HG03025 (cell line): ENCODE data around the gene FCN2.

Experiments used
- ATAC-seq: cut with Tn5 transposase; IDR thresholded peaks from one replicate; pipeline ENCODE4 v1.9.1; 2021; ENCODE audit warnings: mild to moderate bottlenecking, moderate library complexity; ENCODE audit not compliant: unreplicated experiment, low FRiP score

The FCN2 gene

DNA sequence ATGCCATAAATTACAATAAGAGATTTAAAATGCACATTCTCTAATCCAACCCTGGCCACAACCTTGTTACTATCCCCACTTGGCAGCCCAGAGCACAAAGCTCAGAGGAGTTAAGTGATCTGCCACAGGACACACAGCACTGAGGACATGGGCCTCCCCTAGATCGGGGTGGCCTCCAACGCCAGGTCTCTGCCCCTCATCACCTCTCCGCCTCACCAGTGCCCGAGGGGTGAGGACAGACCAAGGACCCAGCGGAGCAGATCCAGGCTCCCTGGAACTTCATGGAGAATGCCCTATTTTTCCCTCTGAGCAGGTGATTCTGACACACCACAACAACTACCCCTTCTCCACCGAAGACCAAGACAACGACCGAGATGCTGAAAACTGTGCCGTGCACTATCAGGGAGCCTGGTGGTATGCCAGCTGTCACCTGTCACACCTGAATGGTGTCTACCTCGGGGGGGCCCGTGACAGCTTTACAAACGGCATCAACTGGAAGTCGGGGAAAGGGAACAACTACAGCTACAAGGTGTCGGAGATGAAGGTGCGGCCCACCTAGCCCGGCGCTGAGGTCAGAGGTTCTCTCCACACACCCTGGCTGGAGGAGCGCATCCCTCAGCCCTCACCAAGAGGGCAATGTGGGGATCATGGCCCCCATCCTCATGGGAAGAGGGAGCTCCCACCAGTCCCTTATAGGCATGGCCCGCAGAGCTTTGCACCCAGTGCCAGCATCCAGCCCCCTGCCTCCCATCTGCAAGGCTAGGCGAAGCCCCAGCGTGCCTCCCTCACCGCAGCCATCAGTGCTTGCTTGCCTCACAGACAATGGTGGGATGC lies 12.5 kb upstream of the FCN2 start:
- no peak for ATAC-seq

DNA sequence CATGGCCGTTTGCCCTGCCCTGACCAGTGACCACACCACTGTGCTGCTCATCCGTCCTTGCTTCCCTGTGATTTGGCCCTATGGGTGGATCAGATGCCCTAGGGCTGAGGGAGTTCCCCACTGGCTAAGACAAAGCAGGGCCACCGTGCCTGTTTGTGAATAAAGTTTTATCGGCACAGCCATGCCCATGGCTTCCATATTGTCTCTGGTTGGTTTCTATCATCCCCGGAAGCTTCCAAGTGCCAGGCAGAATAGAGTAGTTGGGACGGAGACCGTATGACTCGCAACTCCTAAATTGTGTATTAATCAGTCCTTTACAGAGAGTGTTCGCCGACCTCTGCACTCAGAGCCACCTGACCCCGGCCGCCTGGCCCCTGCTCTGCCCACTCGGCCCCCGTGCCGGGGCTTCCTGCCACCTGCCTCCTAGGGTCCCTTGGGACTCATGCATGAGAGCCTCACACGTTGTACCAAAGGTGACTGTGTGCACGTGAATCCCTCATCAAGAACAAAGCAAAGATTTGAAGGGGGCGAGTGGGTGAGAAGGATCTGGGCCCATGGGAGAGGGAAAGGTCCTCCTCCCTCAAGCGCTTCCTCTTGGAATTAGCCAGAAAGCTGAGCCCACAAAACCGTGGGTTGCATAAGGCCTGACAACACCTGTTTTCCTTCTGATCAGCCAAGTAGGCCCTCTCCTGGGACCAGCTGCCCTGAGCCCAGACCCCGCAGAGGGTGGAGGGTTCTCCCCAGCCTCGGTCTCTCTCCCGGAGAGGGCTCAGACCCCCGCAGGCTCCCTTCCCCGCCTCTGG lies 11.7 kb upstream of the FCN2 start:
- ATAC-seq: no peak

GRCh38 chr9:134869554-134870300 lies 10.9 kb upstream of the FCN2 start:
- no peak for ATAC-seq

DNA sequence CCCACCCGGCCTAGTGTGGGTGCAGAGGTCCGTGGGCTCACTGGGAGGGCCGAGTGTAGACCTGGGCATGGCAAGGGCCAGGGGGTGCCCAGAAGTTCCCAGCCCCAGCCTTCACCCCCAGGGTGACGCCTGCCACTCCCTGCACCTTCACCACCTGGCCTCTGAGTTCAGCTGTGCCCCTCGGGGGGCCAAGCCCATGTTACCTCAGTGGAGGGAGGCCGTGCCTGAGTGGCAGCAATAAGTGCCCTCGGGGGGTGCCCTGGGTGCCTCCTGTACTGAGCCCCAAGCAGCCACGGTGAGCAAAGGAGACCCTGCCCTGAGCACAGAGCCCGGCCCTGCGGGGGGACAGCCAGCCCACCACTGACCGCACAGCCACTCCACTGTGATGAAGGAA lies 10.3 kb upstream of the FCN2 start:
- ATAC-seq: no peak

- ATAC-seq: no peak
Measured at GRCh38 chr9:134870746-134871662, 9.6 kb upstream of the FCN2 start.

GRCh38 chr9:134871697-134872340 lies 8.8 kb upstream of the FCN2 start:
- no peak for ATAC-seq

DNA sequence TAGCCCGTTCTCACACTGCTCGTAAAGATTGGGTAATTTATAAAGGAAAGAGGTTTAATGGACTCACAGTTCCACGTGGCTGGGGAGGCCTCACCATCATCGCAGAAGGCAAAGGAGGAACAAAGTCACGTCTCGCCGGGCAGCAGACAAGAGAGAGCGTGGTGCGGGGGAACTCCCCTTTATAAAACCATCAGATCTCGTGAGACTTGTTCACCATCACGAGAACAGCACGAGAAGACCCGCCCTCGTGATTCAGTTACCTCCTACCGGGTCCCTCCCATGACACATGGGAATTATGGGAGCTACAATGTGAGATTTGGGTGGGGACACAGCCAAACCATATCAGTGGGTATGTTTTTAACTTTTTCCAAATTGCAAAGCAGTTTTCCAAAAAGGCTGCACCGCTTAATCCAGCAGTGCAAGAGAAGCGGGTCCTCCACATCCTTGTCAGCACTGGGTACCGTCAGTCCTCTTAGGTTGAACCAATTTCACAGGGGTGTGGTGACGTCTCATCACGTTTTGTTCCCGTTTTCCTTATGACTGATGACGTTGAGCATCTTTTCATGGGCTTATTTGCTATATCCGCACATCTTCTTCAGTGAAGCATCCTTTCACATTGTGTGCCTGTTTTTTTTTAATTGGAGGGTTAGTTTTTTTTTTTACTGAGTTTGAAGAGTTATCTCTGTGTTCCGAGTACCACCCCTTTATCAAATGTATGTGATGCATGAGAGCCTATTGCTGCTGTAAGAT lies 8.0 kb upstream of the FCN2 start:
- ATAC-seq: no peak

- ATAC-seq: no peak
Measured at GRCh38 chr9:134875371-134875770, 5.2 kb upstream of the FCN2 start.

DNA sequence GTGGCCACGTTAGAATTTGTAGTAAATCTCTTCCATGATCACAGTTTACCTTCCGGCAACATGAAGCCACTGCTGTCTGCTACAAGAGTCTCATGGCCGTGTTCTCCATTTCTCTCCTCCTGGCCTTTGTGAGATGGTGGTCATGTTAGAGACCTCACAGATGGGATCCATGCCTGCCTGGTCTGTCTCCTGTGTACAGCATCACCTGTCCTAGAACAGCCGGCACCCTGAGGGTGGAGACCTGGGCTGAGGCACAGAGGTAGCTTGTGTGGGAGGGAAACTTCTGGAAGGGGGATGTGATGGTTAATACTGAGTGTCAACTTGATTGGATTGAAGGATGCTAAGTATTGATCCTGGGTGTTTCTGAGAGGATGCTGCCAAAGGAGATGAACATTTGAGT lies 3.1 kb upstream of the FCN2 start:
- no peak for ATAC-seq

DNA sequence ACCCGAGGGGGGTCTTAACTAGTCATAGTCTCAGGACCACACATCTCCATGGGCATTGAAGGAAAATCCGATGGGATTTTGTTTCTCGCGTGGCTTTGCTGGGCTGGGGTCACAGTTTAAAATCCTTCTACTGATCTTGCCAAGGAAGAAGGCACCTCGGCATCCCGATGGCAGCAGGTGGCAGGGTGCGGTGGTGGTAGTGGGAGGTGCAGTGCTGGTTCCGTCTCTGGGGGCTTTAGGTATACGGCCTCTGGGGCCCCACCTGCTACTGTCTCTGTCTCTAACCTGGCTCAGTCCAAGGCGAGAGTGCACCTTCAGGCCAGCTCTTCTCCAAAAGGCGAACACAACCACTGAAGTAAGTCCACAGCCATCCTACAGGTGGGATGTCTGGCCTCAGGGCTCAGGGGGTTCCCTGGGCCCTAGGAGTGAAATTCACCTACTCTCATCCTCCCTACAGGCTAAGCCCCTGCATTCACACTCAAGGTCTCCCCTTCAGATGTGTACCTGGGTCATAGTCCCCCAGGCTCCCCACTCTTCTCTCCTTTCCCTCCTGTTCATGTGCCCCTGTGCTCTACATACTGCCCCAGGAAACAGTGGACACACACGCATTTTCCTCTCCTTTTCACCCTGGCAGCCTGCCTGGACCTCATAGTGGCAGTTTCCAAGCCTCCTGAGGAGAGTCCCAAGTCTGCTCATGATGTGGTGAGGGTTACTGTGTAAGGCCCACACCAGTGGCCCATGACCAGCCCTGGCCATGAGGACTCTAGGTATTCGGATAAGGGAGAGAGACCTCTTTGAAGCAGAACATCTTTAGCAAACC lies 736 bp upstream of the FCN2 start:
- ATAC-seq: no peak

GRCh38 chr9:134881313-134881670 lies 682 bp downstream of the FCN2 start:
- no peak for ATAC-seq

DNA sequence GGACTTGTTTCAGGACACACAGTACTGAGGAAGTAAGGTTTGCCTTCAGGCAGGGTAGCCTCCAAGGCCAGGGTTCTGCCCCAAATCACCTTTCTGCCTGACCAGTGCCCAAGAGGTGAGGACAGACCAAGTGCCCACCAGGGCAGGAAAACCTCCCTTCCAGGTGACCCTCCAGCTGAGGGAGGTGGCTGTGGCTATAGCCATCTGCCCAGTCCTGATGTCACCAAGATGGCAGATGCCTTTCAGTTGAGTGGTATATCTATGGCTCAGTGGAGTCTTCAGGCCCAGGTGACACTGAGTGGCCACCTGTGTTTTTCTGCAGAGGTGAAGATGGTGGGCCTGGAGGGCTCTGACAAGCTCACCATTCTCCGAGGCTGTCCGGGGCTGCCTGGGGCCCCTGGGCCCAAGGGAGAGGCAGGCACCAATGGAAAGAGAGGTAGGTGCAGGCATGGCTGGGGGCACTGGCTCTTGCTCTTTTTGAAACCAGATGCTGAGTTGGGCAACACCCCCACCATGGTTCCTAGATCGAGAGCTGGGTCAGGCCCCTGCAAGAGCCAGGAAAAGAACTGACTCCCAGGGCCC lies 1.7 kb downstream of the FCN2 start:
- ATAC-seq: no peak

GRCh38 chr9:134883040-134883782 lies 2.6 kb downstream of the FCN2 start:
- no peak for ATAC-seq

DNA sequence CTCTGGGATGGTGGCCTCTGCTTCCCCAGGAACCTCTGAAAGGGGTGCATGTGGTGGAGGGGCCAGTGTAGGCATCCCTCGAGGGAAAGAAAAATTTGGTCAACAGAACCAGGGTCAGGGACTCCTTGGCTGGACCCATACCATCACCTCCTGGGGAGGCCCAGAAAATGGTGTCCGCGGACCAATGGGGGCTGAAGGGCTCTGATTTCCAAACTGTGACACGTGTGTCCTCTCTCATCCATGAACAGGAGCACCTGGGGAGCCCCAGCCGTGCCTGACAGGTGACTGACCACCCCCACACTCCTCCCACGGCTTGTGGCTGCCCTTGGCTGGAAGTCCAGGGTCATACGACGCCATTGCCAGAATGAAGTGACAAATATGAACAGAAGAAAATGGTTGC lies 3.9 kb downstream of the FCN2 start:
- ATAC-seq: no peak

DNA sequence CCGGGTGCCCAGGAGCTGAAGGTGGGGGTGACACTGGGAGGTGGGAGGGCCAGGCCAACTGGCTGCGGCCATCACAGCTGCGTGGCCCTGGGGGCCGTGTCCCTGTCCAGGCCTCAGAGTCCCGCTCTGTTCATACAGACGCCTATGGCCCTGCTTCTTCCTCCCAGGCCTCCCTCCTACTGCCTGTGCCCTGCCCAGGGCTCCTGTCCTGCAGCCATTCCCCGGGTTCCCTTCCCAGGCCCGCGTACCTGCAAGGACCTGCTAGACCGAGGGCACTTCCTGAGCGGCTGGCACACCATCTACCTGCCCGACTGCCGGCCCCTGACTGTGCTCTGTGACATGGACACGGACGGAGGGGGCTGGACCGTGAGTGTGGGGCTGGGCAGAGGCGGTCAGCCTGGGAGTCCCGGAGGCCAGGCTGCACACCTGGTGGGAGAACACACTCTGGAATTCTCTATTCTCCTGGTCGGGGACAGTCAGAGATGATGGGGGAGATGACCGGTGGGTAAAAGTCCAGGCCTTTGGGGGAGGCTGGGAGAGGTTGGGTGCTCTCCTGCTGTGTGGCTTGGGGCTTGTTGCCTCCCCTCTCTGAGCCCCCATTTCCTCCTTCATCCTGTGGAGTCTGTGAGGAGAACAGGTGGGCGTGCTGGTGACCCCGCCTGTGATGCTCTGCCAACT lies 4.5 kb downstream of the FCN2 start:
- ATAC-seq: no peak

- no peak for ATAC-seq
Measured at GRCh38 chr9:134885679-134886412, 5.2 kb downstream of the FCN2 start.
